SK-N-SH treated with all-trans-retinoic acid at 6 μM for 48 hours (cell line): ENCODE measurements around the gene RRM1.
"Not testable (repeated sequence)": the region's sequence is repeated elsewhere in the genome, so short reads cannot be mapped to it uniquely, and the experiment has no call there.

Experiments
- ATAC-seq: fragments of 200-7000 bp; cut with Tn5 transposase; 3 replicates; pipeline ENCODE4 v1.9.1; 2020; ENCODE audit warnings: mild to moderate bottlenecking, moderate library complexity
- ARNTL ChIP-seq: fragments of 450-650 bp; formaldehyde crosslinking; IDR thresholded peaks from 2 replicates; pipeline ENCODE4 v1.5.0; 2020; ENCODE audit warnings: low read depth, mild to moderate bottlenecking, moderate library complexity, borderline replicate concordance
- BACH2 ChIP-seq: fragments of 250-450 bp; sonication (Bioruptor Pico); IDR thresholded peaks from 2 replicates; pipeline ENCODE4 v1.9.0; 2021; ENCODE audit warnings: mild to moderate bottlenecking, borderline replicate concordance
- CSDC2 ChIP-seq: fragments of 250-450 bp; sonication (Bioruptor Pico); IDR thresholded peaks from 2 replicates; pipeline ENCODE4 v1.5.0; 2020; ENCODE audit warnings: mild to moderate bottlenecking, moderate library complexity
- GLIS3 ChIP-seq: fragments of 250-450 bp; sonication (Bioruptor Pico); IDR thresholded peaks from 2 replicates; pipeline ENCODE4 v1.5.0; 2020; ENCODE audit warnings: mild to moderate bottlenecking, moderate library complexity
- ISL1 ChIP-seq: fragments of 250-450 bp; sonication (Bioruptor Pico); IDR thresholded peaks from 2 replicates; pipeline ENCODE4 v2.1.2; 2022; ENCODE audit warnings: mild to moderate bottlenecking, moderate library complexity
- OSR1 ChIP-seq: fragments of 250-450 bp; sonication (Bioruptor Pico); IDR thresholded peaks from 2 replicates; pipeline ENCODE4 v1.8.0; 2022; ENCODE audit warnings: moderate library complexity, mild to moderate bottlenecking, inconsistent platforms
- PPARA ChIP-seq: fragments of 250-450 bp; sonication (Bioruptor Pico); IDR thresholded peaks from 2 replicates; pipeline ENCODE4 v1.5.0; 2020; ENCODE audit warnings: mild to moderate bottlenecking, borderline replicate concordance
- RARB ChIP-seq: fragments of 250-450 bp; sonication (Bioruptor Pico); IDR thresholded peaks from 2 replicates; pipeline ENCODE4 v1.8.0; 2021; ENCODE audit warnings: mild to moderate bottlenecking, moderate library complexity
- SNAI2 ChIP-seq: fragments of 250-450 bp; sonication (Bioruptor Pico); IDR thresholded peaks from 2 replicates; pipeline ENCODE4 v1.5.0; 2020; ENCODE audit warnings: mild to moderate bottlenecking, moderate library complexity
- TCF4 ChIP-seq: fragments of 250-450 bp; sonication (Bioruptor Pico); IDR thresholded peaks from 2 replicates; pipeline ENCODE4 v1.8.0; 2021; ENCODE audit warnings: mild to moderate bottlenecking, moderate library complexity, borderline replicate concordance
- TOX ChIP-seq: fragments of 250-450 bp; sonication (Bioruptor Pico); IDR thresholded peaks from 2 replicates; pipeline ENCODE4 v1.8.0; 2021; ENCODE audit warnings: mild to moderate bottlenecking, moderate library complexity, borderline replicate concordance
- ZC3H10 ChIP-seq: fragments of 250-450 bp; sonication (Bioruptor Pico); IDR thresholded peaks from 2 replicates; pipeline ENCODE4 v1.5.1; 2021; ENCODE audit warnings: mild to moderate bottlenecking, moderate library complexity
- ZFP3 ChIP-seq: fragments of 250-450 bp; sonication (Bioruptor Pico); IDR thresholded peaks from 2 replicates; pipeline ENCODE4 v1.5.0; 2020; ENCODE audit warnings: mild to moderate bottlenecking, moderate library complexity
- ZFP30 ChIP-seq: fragments of 450-650 bp; formaldehyde crosslinking; IDR thresholded peaks from 2 replicates; pipeline ENCODE4 v1.5.0; 2022; ENCODE audit warnings: mild to moderate bottlenecking, moderate library complexity
- ZNF565 ChIP-seq: fragments of 450-650 bp; formaldehyde crosslinking; conservative IDR thresholded peaks from 2 replicates; pipeline ENCODE4 v1.5.0; 2020; ENCODE audit warnings: low read depth, mild to moderate bottlenecking, moderate library complexity
- ZNF8 ChIP-seq: fragments of 450-650 bp; formaldehyde crosslinking; IDR thresholded peaks from 2 replicates; pipeline ENCODE4 v1.5.0; 2020; ENCODE audit warnings: mild to moderate bottlenecking, moderate library complexity
- TF ChIP-seq, protein P1 (sequence below): fragments of 250-450 bp; sonication (Bioruptor Pico); IDR thresholded peaks from 2 replicates; pipeline ENCODE4 v1.5.1; 2021; ENCODE audit warnings: mild to moderate bottlenecking, moderate library complexity
- TF ChIP-seq, protein P2 (sequence below): fragments of 250-450 bp; sonication (Bioruptor Pico); IDR thresholded peaks from 2 replicates; pipeline ENCODE4 v1.8.0; 2020; ENCODE audit warnings: mild to moderate bottlenecking, moderate library complexity, borderline replicate concordance
- TF ChIP-seq, protein P3 (sequence below): fragments of 250-450 bp; sonication (Bioruptor Pico); IDR thresholded peaks from 2 replicates; pipeline ENCODE4 v1.5.0; 2020; ENCODE audit warnings: mild to moderate bottlenecking, moderate library complexity

RRM1 gene

GRCh38 chr11:4125141-4125540 is 30.5 kb downstream of the RRM1 start:
- no peak for TF ChIP-seq SNAI2 (CRISPR knock-in tag)
- TF ChIP-seq ISL1 (CRISPR knock-in tag): no peak
- no peak for TF ChIP-seq CSDC2 (CRISPR knock-in tag)
- no peak for TF ChIP-seq ZNF8
- no peak for TF ChIP-seq TOX (CRISPR knock-in tag)
- ATAC-seq: 0 out of 3 replicates have a peak, but pooled peaks have one; percentile 27

DNA sequence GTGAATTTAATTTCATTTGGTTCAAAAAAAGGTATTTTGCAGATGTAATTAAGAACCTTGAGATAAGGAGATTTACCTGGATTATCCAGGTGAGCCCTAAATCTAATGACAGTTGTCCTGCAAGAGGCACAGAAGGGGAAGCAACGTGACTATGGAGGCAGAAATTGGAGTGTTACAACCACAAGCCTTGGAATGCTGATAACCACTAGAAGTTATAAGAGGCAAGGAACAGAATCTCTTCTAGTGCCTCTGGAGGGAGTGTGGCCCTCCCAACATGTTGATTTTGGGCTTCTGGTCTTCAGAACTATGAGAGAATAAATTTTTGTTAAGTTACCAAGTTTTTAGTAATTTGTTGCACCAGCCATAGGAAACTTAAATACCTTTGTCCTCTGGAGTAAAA is 32.8 kb downstream of the RRM1 start:
- TF ChIP-seq ZC3H10 (no peak), ZFP30 (CRISPR knock-in tag) (no peak)
- TF ChIP-seq, protein P1, sequence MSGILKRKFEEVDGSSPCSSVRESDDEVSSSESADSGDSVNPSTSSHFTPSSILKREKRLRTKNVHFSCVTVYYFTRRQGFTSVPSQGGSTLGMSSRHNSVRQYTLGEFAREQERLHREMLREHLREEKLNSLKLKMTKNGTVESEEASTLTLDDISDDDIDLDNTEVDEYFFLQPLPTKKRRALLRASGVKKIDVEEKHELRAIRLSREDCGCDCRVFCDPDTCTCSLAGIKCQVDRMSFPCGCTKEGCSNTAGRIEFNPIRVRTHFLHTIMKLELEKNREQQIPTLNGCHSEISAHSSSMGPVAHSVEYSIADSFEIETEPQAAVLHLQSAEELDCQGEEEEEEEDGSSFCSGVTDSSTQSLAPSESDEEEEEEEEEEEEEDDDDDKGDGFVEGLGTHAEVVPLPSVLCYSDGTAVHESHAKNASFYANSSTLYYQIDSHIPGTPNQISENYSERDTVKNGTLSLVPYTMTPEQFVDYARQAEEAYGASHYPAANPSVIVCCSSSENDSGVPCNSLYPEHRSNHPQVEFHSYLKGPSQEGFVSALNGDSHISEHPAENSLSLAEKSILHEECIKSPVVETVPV: no peak
- no peak for ATAC-seq

DNA sequence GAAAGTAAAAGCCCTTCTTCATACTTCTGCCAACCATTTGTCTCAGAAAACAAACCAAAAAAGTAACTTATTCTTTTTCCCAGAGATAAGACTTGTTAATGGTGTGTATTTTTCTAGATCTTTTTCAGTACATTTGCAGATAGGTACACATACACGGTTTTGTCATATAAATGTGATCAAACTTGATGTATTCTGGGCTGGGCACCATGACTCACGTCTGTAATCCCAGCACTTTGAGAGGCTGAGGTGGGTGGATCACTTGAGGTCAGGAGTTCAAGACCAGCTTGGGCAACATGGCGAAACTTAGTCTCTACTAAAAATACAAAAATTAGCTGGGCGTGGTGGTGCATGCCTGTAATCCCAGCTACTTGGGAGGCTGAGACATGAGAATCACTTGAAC is 35.6 kb downstream of the RRM1 start:
- ATAC-seq: not testable (repeated sequence)

GRCh38 chr11:4134806-4135205 is 40.2 kb downstream of the RRM1 start:
- ATAC-seq: peak; percentile 39; the same call in 2 of the 3 replicates
- no peak for TF ChIP-seq TOX (CRISPR knock-in tag)
- TF ChIP-seq ISL1 (CRISPR knock-in tag): peak; percentile 59

DNA sequence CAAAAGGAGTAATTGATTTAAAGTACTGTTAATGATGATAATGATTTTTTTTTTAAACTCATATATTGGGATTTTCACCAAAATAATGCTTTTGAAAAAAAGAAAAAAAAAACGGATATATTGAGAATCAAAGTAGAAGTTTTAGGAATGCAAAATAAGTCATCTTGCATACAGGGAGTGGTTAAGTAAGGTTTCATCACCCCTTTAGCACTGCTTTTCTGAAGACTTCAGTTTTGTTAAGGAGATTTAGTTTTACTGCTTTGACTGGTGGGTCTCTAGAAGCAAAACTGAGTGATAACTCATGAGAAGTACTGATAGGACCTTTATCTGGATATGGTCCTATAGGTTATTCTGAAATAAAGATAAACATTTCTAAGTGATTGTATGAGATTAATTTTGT is 43.9 kb downstream of the RRM1 start:
- TF ChIP-seq GLIS3 (CRISPR knock-in tag) (no peak), ZFP3 (CRISPR knock-in tag) (no peak), TCF4 (CRISPR knock-in tag) (no peak), ISL1 (CRISPR knock-in tag) (no peak), ARNTL (CRISPR knock-in tag) (no peak), ZNF565 (CRISPR knock-in tag) (no peak), RARB (CRISPR knock-in tag) (no peak), SNAI2 (CRISPR knock-in tag) (no peak), BACH2 (CRISPR knock-in tag) (no peak), ZC3H10 (no peak), PPARA (CRISPR knock-in tag) (no peak), ZFP30 (CRISPR knock-in tag) (no peak), OSR1 (CRISPR knock-in tag) (no peak)
- TF ChIP-seq, protein P2, sequence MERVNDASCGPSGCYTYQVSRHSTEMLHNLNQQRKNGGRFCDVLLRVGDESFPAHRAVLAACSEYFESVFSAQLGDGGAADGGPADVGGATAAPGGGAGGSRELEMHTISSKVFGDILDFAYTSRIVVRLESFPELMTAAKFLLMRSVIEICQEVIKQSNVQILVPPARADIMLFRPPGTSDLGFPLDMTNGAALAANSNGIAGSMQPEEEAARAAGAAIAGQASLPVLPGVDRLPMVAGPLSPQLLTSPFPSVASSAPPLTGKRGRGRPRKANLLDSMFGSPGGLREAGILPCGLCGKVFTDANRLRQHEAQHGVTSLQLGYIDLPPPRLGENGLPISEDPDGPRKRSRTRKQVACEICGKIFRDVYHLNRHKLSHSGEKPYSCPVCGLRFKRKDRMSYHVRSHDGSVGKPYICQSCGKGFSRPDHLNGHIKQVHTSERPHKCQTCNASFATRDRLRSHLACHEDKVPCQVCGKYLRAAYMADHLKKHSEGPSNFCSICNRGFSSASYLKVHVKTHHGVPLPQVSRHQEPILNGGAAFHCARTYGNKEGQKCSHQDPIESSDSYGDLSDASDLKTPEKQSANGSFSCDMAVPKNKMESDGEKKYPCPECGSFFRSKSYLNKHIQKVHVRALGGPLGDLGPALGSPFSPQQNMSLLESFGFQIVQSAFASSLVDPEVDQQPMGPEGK (CRISPR knock-in tag): no peak
- TF ChIP-seq, protein P3, sequence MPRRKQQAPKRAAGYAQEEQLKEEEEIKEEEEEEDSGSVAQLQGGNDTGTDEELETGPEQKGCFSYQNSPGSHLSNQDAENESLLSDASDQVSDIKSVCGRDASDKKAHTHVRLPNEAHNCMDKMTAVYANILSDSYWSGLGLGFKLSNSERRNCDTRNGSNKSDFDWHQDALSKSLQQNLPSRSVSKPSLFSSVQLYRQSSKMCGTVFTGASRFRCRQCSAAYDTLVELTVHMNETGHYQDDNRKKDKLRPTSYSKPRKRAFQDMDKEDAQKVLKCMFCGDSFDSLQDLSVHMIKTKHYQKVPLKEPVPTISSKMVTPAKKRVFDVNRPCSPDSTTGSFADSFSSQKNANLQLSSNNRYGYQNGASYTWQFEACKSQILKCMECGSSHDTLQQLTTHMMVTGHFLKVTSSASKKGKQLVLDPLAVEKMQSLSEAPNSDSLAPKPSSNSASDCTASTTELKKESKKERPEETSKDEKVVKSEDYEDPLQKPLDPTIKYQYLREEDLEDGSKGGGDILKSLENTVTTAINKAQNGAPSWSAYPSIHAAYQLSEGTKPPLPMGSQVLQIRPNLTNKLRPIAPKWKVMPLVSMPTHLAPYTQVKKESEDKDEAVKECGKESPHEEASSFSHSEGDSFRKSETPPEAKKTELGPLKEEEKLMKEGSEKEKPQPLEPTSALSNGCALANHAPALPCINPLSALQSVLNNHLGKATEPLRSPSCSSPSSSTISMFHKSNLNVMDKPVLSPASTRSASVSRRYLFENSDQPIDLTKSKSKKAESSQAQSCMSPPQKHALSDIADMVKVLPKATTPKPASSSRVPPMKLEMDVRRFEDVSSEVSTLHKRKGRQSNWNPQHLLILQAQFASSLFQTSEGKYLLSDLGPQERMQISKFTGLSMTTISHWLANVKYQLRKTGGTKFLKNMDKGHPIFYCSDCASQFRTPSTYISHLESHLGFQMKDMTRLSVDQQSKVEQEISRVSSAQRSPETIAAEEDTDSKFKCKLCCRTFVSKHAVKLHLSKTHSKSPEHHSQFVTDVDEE (CRISPR knock-in tag): no peak
- TF ChIP-seq, protein P1: no peak
- ATAC-seq: no peak
